Thyroid gland (tissue), 4 donors: ENCODE measurements around the gene PRKCE.

Experiments
- CTCF ChIP-seq, 6 experiments: fragments of 200-600 bp in 3 of 6; fragments of 450-650 bp in 3 of 6; sonication (generic) in 3 of 6; IDR thresholded peaks; one replicate each; pipeline ENCODE4 v1.5.1; 2016 to 2019; ENCODE audit warnings: antibody characterized with exemption in 6 of 6, mild to moderate bottlenecking in 2 of 6, inconsistent platforms in 1 of 6, moderate library complexity in 1 of 6
- POLR2A ChIP-seq, 2 donors: fragments of 450-650 bp; IDR thresholded peaks; one replicate each; pipeline ENCODE4 v1.6.1; 2017; ENCODE audit warnings: antibody characterized with exemption in 2 of 2, mild to moderate bottlenecking in 2 of 2, moderate library complexity in 1 of 2

GRCh38 chr2:46050489-46050888, 399.0 kb downstream of the PRKCE start:
- TF ChIP-seq CTCF (IDR thresholded peaks at IDR 0.05) = no peak
- no peak for TF ChIP-seq POLR2A (IDR thresholded peaks at IDR 0.05)
